Suprapubic skin (tissue), 3 donors: ENCODE data around the gene TM6SF1.

Source experiments
- POLR2AphosphoS5 ChIP-seq, 3 donors: sonication (generic); formaldehyde crosslinking; IDR thresholded peaks; one replicate each; pipeline ENCODE4 v1.6.1; 2017; ENCODE audit warnings: antibody characterized with exemption in 3 of 3
- TF ChIP-seq, protein P1 (sequence below), 2 donors: fragments of 200-600 bp in 1 of 2; fragments of 450-650 bp in 1 of 2; sonication (generic) in 1 of 2; IDR thresholded peaks; one replicate each; pipeline ENCODE4 v1.5.1; 2016 to 2019; ENCODE audit warnings: antibody characterized with exemption in 2 of 2, mild to moderate bottlenecking in 1 of 2, moderate library complexity in 1 of 2

DNA sequence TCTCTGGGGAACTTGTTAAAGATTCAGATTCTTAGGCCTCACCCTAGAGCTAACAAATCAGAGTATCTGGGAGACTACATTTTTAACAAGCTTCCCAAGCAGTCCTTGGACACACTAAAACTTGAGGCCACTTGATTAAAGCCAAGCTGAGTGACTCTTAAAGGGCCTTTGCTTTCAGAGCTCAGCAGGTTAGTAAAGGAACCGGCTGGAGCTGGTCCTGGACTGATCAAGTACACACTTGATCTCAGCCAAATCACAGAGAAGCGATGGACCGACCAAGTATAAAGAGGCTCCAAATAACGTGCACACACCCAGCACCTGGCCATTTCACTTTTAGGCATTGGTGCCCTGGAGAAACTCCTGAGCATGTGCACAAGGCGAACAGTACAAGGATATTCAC, 12.9 kb upstream of the TM6SF1 start:
- TF ChIP-seq POLR2AphosphoS5 (IDR thresholded peaks at IDR 0.05) = no peak
- TF ChIP-seq, protein P1, sequence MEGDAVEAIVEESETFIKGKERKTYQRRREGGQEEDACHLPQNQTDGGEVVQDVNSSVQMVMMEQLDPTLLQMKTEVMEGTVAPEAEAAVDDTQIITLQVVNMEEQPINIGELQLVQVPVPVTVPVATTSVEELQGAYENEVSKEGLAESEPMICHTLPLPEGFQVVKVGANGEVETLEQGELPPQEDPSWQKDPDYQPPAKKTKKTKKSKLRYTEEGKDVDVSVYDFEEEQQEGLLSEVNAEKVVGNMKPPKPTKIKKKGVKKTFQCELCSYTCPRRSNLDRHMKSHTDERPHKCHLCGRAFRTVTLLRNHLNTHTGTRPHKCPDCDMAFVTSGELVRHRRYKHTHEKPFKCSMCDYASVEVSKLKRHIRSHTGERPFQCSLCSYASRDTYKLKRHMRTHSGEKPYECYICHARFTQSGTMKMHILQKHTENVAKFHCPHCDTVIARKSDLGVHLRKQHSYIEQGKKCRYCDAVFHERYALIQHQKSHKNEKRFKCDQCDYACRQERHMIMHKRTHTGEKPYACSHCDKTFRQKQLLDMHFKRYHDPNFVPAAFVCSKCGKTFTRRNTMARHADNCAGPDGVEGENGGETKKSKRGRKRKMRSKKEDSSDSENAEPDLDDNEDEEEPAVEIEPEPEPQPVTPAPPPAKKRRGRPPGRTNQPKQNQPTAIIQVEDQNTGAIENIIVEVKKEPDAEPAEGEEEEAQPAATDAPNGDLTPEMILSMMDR (IDR thresholded peaks at IDR 0.05) = no peak
